UCSD-AML1 (cell line): ENCODE measurements around the gene IGF2BP1.

Experiments used
- DNase-seq: peaks from one replicate; lab custom pipeline; 2025; ENCODE audit not compliant: unreplicated experiment; lab: John Stamatoyannopoulos, UW

IGF2BP1 gene

GRCh38 chr17:48997103-48997826 lies at the start of gene IGF2BP1:
IGF2BP1 (plus strand) TSS chr17:48997385; CDS start chr17:48997746, 361 bp downstream.
- DNase-seq, result no peak

DNA sequence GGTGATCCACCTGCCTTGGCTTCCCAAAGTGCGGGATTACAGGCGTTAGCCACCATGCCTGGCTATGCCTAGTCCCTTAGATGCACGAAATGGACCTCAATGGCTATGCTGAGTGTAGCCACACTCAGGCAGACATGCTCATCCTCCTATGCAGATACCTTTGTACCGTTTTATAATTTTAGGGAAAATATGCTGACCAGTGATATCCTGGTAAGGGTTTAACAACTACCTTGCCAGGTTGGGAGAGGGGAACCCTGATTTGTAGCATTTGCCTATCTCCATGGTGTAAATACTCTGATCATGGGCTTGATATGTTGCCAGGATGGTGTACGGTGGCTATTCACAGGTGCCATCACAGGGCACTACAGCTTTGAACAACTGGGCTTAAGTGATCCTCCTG lies 45.6 kb upstream of the IGF2BP1 start:
- DNase-seq, result no peak

DNA sequence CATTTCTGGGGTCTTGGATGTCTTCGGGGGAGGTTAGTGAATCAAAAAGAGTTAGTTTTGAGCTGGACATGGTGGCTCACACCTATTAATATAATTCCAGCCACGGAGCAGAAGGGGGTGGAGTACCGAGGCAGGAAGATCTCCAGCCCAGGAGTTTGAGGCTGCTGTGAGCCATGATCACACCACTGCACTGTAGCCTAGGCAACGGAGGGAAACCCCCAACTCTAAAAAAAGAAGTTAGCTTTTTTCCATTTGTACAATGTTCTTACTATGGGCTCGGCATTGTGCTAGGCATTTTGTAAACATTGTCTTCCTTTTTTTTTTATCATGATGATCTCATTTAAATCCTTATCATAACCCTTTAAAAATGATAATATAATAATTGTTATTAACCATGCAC lies 44.3 kb upstream of the IGF2BP1 start:
- DNase-seq, result no peak

GRCh38 chr17:48954300-48954755 lies 42.9 kb upstream of the IGF2BP1 start:
- DNase-seq, result no peak

DNA sequence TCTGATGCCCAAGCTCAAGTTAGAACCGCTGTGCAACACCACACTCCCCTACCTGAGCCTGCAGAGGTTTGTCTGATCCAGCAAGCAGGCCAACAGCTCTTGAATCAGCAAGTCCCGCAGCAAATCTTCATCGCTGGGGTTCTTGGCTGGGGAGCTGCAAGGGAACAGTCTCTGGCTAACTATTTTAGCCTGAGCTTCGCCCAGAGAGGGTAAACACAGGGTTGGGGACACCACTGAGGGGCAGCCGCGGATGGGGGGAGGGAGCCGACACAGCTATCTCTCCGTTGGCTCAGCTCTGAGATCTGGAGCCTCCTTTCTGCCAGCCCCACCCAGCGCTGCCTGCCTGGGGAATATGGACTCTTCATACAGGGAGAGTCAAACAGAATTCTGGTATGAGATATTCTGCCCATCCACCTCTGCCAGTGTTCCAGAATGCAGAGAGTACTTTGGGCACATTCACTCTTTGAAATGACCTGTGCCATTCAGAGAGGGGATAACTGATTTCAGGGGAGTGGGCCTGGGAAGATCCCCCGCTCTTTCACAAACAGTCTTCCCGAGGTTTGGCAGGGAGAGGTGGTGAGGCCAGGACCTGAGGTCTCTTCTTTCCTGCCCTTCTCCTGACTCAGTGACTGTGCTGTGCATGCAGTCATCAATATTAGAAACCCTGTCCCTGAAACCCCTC lies 36.2 kb upstream of the IGF2BP1 start:
- no peak for DNase-seq

GRCh38 chr17:48961516-48962233 lies 35.5 kb upstream of the IGF2BP1 start:
- DNase-seq, result no peak

DNA sequence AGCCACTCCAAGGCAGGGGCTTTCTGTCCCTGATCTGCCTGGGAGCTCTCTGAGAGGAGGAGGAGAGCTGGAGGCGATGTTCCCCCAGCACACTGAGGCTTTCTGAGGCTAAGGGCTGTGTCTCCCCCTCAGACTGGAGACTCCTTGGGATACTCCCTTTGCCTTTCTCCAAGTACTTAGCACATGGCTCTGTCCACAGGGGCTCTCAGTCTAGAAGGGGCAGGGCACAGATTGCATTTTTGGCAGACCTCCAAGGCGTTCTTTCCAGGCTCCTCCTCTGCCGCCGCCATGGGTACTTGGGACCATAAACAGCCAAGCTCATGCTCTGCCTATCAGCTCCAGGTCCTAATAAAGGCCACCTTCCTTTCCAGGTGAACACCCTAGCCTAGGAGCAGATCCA lies 27.0 kb upstream of the IGF2BP1 start:
- DNase-seq, result no peak

- no peak for DNase-seq
Observed at GRCh38 chr17:48970865-48971687, 26.1 kb upstream of the IGF2BP1 start.

DNA sequence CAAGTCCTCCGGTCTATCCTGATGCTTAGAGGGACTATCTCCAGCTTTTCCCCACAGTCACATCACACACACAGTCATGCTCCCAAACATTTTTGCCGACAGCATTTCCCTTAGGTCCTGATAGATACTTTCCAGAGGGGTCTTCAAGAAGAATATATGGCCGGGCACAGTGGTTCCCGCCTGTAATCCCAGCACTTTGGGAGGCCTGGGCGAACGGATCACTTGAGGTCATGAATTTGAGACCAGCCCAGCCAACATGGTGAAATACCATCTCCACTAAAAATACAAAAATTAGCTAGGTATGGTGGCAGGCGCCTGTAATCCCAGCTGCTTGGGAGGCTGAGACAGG lies 24.5 kb upstream of the IGF2BP1 start:
- no peak for DNase-seq

DNA sequence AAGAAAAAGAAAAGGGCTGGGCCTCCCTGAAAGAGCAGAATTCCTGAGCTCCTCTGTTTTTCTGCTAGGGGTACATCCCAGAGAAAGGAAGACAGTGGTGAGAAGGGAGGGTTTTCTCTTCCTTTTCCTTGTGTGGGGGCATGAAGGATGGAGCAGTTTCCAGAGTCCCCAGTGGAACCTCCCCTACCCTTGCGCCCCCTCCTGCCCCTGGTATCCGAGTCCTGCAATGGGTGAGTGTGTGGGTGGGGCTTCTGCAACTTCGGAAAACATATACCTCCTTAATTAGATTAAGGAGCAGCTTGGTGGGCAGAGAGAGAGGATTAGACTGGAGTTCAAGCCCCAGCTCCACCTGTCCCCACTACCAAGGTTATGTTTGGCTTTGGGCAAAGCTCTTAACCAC lies 23.4 kb upstream of the IGF2BP1 start:
- no peak for DNase-seq

- DNase-seq, result no peak
Observed at GRCh38 chr17:48981927-48982539, 15.2 kb upstream of the IGF2BP1 start.

DNA sequence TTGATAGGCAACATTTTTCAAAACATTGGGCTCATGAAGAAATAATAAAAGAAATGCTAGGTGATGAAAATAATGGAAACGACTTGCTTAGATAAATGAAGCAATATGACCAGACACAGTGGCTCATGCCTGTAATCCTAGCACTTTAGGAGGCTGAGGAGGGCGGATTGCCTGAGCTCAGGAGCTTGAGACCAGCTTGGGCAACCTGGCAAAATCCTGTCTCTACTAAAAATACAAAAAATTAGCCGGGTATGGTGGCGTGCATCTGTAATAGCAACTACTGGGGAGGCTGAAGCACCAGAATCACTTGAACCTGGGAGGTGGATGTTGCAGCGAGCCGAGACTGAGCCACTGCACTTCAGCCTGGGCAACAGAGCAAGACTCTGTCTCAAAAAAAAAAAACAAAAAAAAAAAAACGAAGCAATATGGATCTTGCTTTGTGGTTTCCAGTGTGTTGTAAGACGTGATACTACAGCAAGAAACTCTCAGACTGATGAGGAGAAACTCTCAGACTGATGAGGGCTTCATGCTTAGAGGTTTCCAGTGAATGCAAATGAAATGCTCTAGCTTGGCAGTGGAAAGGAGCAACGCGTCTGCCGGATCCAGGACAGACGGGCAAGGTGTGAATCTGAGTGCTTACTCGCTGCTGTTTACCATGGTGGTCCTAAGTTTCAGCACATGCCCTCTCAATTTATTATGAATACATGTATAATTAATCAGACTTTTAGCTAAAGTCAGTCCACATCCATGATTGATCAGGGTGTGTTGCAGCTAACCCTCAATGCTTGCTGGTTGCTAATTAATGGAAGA lies 11.5 kb upstream of the IGF2BP1 start:
- DNase-seq, result no peak

DNA sequence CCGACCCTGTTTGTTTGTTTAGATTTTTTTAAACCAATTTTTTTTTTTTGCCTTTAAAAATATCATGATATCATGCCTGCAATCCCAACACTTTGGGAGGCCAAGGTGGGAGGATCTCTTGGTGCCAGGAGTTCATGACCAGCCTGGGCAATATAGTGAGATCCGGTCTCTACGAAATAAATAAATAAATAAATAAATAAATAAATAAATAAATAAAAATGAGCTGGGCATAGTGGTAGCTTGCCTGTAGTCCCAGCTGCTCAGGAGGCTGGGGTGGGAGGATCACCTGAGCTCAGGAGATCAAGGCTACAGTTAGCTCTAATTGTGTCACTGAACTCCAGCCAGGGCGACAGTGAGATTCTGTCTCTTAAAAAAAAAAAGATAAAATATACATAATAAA lies 8.1 kb upstream of the IGF2BP1 start:
- no peak for DNase-seq

GRCh38 chr17:48990882-48991357 lies 6.3 kb upstream of the IGF2BP1 start:
- no peak for DNase-seq

GRCh38 chr17:48992444-48992843 lies 4.7 kb upstream of the IGF2BP1 start:
- no peak for DNase-seq

DNA sequence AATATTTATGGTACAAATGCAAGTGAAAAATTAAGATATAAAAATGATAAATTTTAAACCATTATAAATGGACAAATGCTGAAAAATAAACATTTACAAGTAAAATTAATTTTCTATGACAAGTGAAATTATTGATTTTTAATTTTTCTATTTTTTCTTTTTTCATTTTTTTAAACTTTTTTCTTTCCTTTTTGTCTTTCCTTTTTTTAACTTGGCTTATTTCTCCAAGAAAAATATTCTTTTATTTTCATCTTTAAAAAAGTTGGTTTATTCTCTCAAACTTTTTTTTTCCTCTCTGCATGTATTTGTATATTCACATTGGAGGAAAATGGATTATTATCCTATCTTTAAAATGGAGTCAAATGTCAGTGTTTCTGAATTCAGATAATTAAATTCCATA lies 3.9 kb upstream of the IGF2BP1 start:
- DNase-seq, result no peak

GRCh38 chr17:48993951-48994350 lies 3.2 kb upstream of the IGF2BP1 start:
- DNase-seq, result no peak

GRCh38 chr17:48994549-48995303 lies 2.5 kb upstream of the IGF2BP1 start:
- DNase-seq, result no peak

GRCh38 chr17:48995304-48995973 lies 1.7 kb upstream of the IGF2BP1 start:
- DNase-seq, result no peak
